Fibroblast of skin of abdomen (primary cell): ENCODE results near the gene NT5C3B.
"Not testable (repeated sequence)": the region's sequence is repeated elsewhere in the genome, so short reads cannot be mapped to it uniquely, and the experiment has no call there.

ENCODE experiments used
- DNase-seq: peaks from one replicate; pipeline ENCODE4 v3.0.0-alpha.2; 2013

NT5C3B gene

GRCh38 chr17:41782142-41782541 is 53.9 kb downstream of the NT5C3B start:
- DNase-seq, result no peak

GRCh38 chr17:41781404-41782110 is 54.5 kb downstream of the NT5C3B start:
- no peak for DNase-seq

GRCh38 chr17:41779954-41780353 is 56.1 kb downstream of the NT5C3B start:
- DNase-seq, result no peak

- peak; percentile 82 for DNase-seq
These were observed 58.4 kb downstream of the NT5C3B start for GRCh38 chr17:41777574-41778188.

- DNase-seq, result no peak
These were observed 58.9 kb downstream of the NT5C3B start for GRCh38 chr17:41777157-41777573.

GRCh38 chr17:41776262-41776900 is 59.7 kb downstream of the NT5C3B start:
- not testable (repeated sequence) for DNase-seq

- DNase-seq, result no peak
These were observed 60.4 kb downstream of the NT5C3B start for GRCh38 chr17:41775394-41776226.
